Natural killer cell (primary cell): ENCODE results near the gene PSORS1C1. TPM values are rescaled to one million over a fixed set of nuclear protein-coding genes. Genes with fewer than 3 reads are reported as not detected.

Experiments used
- ATAC-seq, 3 donors: fragments of 150-1000 bp in 2 of 3; fragments of 200-7000 bp in 1 of 3; cut with Tn5 transposase; 1 replicate in 1 of 3; 2 replicates in 2 of 3; pipeline ENCODE4 v1.10.0; 2021; ENCODE audit warnings: mild to moderate bottlenecking in 2 of 3, moderate library complexity in 2 of 3
- DNase-seq, 2 donors: peaks; one replicate each; pipeline versions ENCODE4 v3.0.0 to v3.0.0-alpha.2; 2013 to 2021; ENCODE audit warnings: mixed read lengths in 1 of 2
- H3K27ac ChIP-seq: one replicate; pipeline ENCODE4 v1.5.1; 2013; ENCODE audit warnings: mild to moderate bottlenecking, low read length
- H3K27me3 ChIP-seq: one replicate; pipeline ENCODE4 v1.6.1; 2013; ENCODE audit warnings: low read length; ENCODE audit not compliant: control insufficient read depth, insufficient read depth
- H3K36me3 ChIP-seq: one replicate; pipeline ENCODE4 v1.6.1; 2013; ENCODE audit warnings: low read length; ENCODE audit not compliant: control insufficient read depth, insufficient read depth
- H3K4me1 ChIP-seq: one replicate; pipeline ENCODE4 v1.6.1; 2013; ENCODE audit warnings: low read length; ENCODE audit not compliant: control insufficient read depth, insufficient read depth
- H3K4me3 ChIP-seq: one replicate; pipeline ENCODE4 v1.5.1; 2013; ENCODE audit warnings: low read length
- H3K9me3 ChIP-seq: one replicate; pipeline ENCODE4 v1.6.1; 2013; ENCODE audit warnings: low read length; ENCODE audit not compliant: control insufficient read depth, insufficient read depth
- H3K27ac Mint-ChIP-seq, 2 donors: one replicate each; pipeline ENCODE4 v1.8.0; 2022; ENCODE audit warnings: mild to moderate bottlenecking in 2 of 2, mixed read lengths in 2 of 2, moderate library complexity in 1 of 2
- H3K27me3 Mint-ChIP-seq, 2 donors: one replicate each; pipeline ENCODE4 v1.8.0; 2022; ENCODE audit warnings: low read depth in 2 of 2, mixed read lengths in 2 of 2
- H3K36me3 Mint-ChIP-seq: one replicate; pipeline ENCODE4 v1.8.0; 2022; ENCODE audit warnings: mixed read lengths
- H3K4me1 Mint-ChIP-seq, 2 donors: one replicate each; pipeline ENCODE4 v1.8.0; 2022; ENCODE audit warnings: mixed read lengths in 2 of 2
- H3K4me3 Mint-ChIP-seq: one replicate; pipeline ENCODE4 v1.8.0; 2022; ENCODE audit warnings: mild to moderate bottlenecking, moderate library complexity, mixed read lengths
- H3K9me3 Mint-ChIP-seq, 2 donors: one replicate each; pipeline ENCODE4 v1.8.0; 2022; ENCODE audit warnings: mixed read lengths in 2 of 2
- WGBS: methylation state at CpG from one replicate; pipeline ENCODE4 v1.1.7; 2013; ENCODE audit warnings: missing lambda C conversion rate; ENCODE audit not compliant: insufficient coverage; 5-methylcytosine and 5-hydroxymethylcytosine counted together
- intact Hi-C: fragments of 100-400 bp; cut with micrococcal nuclease; formaldehyde crosslinking; loops from one replicate; pipeline ENCODE4 v1.14.2; 2022
- total RNA-seq, 4 donors: library from RNA; stranded (reverse); fragments of 120-200 nt in 1 of 4; gene quantifications; one replicate each; pipeline versions ENCODE4 v1.2.3 to v1.2.4, GENCODE V29; 2013 to 2022
- TF ChIP-seq, protein P1 (sequence below): fragments of 200-600 bp; IDR thresholded peaks from one replicate; pipeline ENCODE4 v1.8.0; 2022; ENCODE audit warnings: antibody characterized with exemption

PSORS1C1 gene
- total RNA-seq, 3 donors from 2014 or later (not counting 1 experiment from before 2014, with no cell fraction given), result not detected

DNA sequence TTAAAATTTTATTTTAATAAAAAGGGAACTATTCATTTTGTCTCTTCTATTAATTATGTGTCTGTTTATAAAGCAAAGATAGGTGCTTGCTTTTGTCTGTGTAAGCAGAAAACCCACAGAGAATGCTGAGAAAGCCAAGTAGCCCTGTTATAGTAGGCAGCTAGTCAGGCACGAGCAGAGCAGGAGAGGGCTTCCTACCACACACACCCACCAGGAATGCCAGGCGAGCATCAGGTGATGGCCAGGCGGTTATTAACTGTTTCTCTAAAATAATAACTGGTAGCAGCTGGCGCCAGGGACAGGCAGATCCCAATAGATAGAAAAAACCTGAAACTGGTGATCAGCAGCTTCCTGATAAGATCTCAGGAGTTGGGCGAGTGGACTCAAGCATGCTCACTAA is 17.9 kb upstream of the PSORS1C1 start:
- H3K36me3 Mint-ChIP-seq, result no peaks in the 10 kb centered on the region
- intact Hi-C loops, result no loop called here
- peaks cover 14% of the 10 kb centered on the region for H3K4me1 ChIP-seq
- no peak overlapping the region for H3K27ac Mint-ChIP-seq
- no peak overlapping the region for H3K4me3 Mint-ChIP-seq
- TF ChIP-seq, protein P1, sequence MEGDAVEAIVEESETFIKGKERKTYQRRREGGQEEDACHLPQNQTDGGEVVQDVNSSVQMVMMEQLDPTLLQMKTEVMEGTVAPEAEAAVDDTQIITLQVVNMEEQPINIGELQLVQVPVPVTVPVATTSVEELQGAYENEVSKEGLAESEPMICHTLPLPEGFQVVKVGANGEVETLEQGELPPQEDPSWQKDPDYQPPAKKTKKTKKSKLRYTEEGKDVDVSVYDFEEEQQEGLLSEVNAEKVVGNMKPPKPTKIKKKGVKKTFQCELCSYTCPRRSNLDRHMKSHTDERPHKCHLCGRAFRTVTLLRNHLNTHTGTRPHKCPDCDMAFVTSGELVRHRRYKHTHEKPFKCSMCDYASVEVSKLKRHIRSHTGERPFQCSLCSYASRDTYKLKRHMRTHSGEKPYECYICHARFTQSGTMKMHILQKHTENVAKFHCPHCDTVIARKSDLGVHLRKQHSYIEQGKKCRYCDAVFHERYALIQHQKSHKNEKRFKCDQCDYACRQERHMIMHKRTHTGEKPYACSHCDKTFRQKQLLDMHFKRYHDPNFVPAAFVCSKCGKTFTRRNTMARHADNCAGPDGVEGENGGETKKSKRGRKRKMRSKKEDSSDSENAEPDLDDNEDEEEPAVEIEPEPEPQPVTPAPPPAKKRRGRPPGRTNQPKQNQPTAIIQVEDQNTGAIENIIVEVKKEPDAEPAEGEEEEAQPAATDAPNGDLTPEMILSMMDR, result no peak
- no peaks in the 10 kb centered on the region for H3K9me3 ChIP-seq
- DNase-seq (no peak), ATAC-seq (no peak)
- H3K27me3 Mint-ChIP-seq, result peaks cover 0 to 8% of the 10 kb centered on the region in 2 donors
- no peaks in the 10 kb centered on the region for H3K36me3 ChIP-seq
- 69% methylated on average over 4 of the region's 5 CpGs for WGBS
- no peaks in the 10 kb centered on the region for H3K9me3 Mint-ChIP-seq
- H3K4me3 ChIP-seq, result no peak overlapping the region
- H3K27me3 ChIP-seq, result no peaks in the 10 kb centered on the region
- H3K27ac ChIP-seq, result no peak overlapping the region
- peaks cover 13 to 16% of the 10 kb centered on the region in 2 donors for H3K4me1 Mint-ChIP-seq

DNA sequence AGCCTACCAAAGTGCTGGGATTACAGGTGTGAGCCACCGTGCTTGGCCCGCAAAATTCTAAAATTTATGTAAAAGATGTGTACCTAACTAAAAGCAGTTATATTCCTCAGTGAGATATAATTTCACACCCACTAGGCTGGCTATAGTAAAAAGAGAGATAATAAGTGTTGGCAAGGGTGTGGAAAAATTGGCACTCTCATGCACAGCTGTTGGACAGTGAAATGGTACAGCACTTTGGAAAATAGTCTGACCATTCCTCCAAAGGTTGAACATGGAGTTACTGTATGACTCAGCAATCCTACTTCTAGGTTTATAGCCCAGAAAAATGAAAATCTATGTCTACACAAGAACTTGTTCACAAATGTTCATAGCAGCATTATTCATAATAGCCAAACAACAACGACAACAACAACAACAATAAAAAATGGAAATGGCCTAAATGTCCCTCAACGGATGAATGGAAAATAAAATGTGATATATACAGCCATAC is 16.1 kb upstream of the PSORS1C1 start:
- Mint-ChIP-seq H3K4me1 (peaks cover 13 to 16% of the 10 kb centered on the region in 2 donors), H3K4me3 (no peak overlapping the region), H3K9me3 (no peaks in the 10 kb centered on the region), H3K27ac (no peak overlapping the region), H3K27me3 (peaks cover 0 to 8% of the 10 kb centered on the region in 2 donors), H3K36me3 (no peaks in the 10 kb centered on the region)
- H3K4me3 ChIP-seq, result no peak overlapping the region
- H3K36me3 ChIP-seq, result no peaks in the 10 kb centered on the region
- TF ChIP-seq, protein P1, result no peak
- no peaks in the 10 kb centered on the region for H3K27me3 ChIP-seq
- ATAC-seq (no peak), DNase-seq (no peak)
- no peaks in the 10 kb centered on the region for H3K9me3 ChIP-seq
- peaks cover 14% of the 10 kb centered on the region for H3K4me1 ChIP-seq
- H3K27ac ChIP-seq, result no peak overlapping the region
- WGBS, result 94% methylated on average over 2 of the region's 4 CpGs
- intact Hi-C loops, result no loop called here

DNA sequence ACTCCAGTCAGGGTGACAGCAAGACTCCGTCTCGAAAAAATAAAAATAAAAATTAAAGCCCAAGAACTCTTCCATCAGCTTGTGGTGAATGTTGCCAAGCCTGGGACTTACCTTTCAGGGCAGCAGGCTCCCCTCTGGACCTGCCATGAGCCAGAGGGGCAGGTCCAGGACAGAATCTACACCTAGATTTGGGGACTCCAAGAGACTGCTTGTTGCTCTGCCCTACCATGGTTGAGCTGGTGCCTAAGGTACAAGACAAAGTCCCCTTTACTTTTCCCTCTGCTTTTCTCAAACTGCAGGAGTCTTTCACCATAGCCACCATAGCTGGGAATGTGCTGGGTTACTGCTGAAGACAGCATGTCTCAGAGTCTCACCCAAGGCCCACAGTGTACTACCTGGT is 11.5 kb upstream of the PSORS1C1 start:
- TF ChIP-seq, protein P1, result no peak
- Histone ChIP-seq H3K4me1 (no peaks in the 10 kb centered on the region), H3K27ac (no peak overlapping the region), H3K4me3 (no peak overlapping the region), H3K27me3 (no peaks in the 10 kb centered on the region), H3K36me3 (no peaks in the 10 kb centered on the region), H3K9me3 (no peaks in the 10 kb centered on the region)
- WGBS, result 93% methylated on average over 2 of the region's 2 CpGs
- ATAC-seq (no peak), DNase-seq (no peak)
- H3K36me3 Mint-ChIP-seq, result no peaks in the 10 kb centered on the region
- intact Hi-C loops, result no loop called here
- H3K4me3 Mint-ChIP-seq, result no peak overlapping the region
- H3K9me3 Mint-ChIP-seq, result no peaks in the 10 kb centered on the region
- no peak overlapping the region for H3K27ac Mint-ChIP-seq
- H3K4me1 Mint-ChIP-seq, result no peaks in the 10 kb centered on the region
- peaks cover 0 to 3% of the 10 kb centered on the region in 2 donors for H3K27me3 Mint-ChIP-seq

DNA sequence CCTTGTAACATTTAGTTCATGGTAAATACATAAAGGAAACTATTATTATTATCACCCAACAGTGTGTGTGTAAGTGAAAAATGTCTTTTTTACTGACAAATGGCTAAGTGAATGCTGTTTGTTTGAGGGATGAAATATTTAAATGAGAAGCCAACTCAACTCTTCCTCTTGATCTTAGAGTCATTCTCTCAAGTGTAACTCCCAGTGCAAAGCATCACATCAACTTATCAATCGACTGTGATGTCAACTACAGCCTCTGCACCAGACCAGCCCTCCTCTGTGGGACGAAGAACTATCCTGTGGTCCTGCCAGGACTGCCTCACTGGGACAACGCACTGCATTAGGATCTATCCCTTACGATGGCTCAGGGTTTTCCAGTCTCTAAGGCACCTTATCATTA is 7.5 kb upstream of the PSORS1C1 start:
- Histone ChIP-seq H3K4me1 (no peaks in the 10 kb centered on the region), H3K27me3 (no peaks in the 10 kb centered on the region), H3K4me3 (no peak overlapping the region), H3K27ac (no peak overlapping the region), H3K9me3 (no peaks in the 10 kb centered on the region), H3K36me3 (no peaks in the 10 kb centered on the region)
- ATAC-seq, result no peak
- no peak overlapping the region for H3K27ac Mint-ChIP-seq
- TF ChIP-seq, protein P1, result no peak
- H3K9me3 Mint-ChIP-seq, result no peaks in the 10 kb centered on the region
- H3K27me3 Mint-ChIP-seq, result peaks cover 10 to 13% of the 10 kb centered on the region in 2 donors
- intact Hi-C loops, result no loop called here
- H3K4me3 Mint-ChIP-seq, result no peak overlapping the region
- WGBS, result 87% methylated on average over 3 of the region's 4 CpGs
- H3K4me1 Mint-ChIP-seq, result no peaks in the 10 kb centered on the region
- H3K36me3 Mint-ChIP-seq, result no peaks in the 10 kb centered on the region
- DNase-seq, result no peak
